Measurements from ENCODE around the gene SORCS2.

GRCh38 chr4:7202411-7202810 is 10.1 kb downstream of the SORCS2 start:
- TF ChIP-seq CTCF (IDR thresholded peaks at IDR 0.05): no peak
- TF ChIP-seq POLR2A (IDR thresholded peaks at IDR 0.05): no peak

Data from uterus (tissue), 2 donors.